K562 (cell line): Measurements from ENCODE around the gene TNFSF9. TPM values are rescaled to one million over a fixed set of nuclear protein-coding genes. Genes with fewer than 3 reads are reported as not detected.
A peak's percentile ranks its signal among the peaks of the same experiment; 100 is the strongest.

Experiments used
- CREB1 ChIP-seq, 2 experiments: sonication (generic) in 1 of 2; formaldehyde crosslinking in 1 of 2; IDR thresholded peaks; 2 replicates each; pipeline versions ENCODE4 v1.6.1 to v1.8.0; 2012 to 2022; ENCODE audit warnings: inconsistent platforms in 1 of 2, mild to moderate bottlenecking in 1 of 2, missing genetic modification reagents in 1 of 2, moderate library complexity in 1 of 2
- CREB3L1 ChIP-seq: fragments of 450-650 bp; IDR thresholded peaks from 2 replicates; pipeline ENCODE4 v1.6.1; 2014; ENCODE audit warnings: low read depth, mild to moderate bottlenecking, moderate library complexity, borderline replicate concordance
- HINFP ChIP-seq: fragments of 450-650 bp; conservative IDR thresholded peaks from 2 replicates; pipeline ENCODE4 v1.6.1; 2016; ENCODE audit warnings: missing genetic modification characterization, low read depth, mild to moderate bottlenecking, control low read depth, missing compliant biosample characterization
- ILK ChIP-seq: fragments of 450-650 bp; IDR thresholded peaks from 2 replicates; pipeline ENCODE4 v1.6.1; 2016; ENCODE audit warnings: missing genetic modification characterization, low read depth, mild to moderate bottlenecking, missing compliant biosample characterization, moderate library complexity, borderline replicate concordance
- MEF2A ChIP-seq: IDR thresholded peaks from 2 replicates; pipeline ENCODE4 v1.6.1; 2011; ENCODE audit warnings: low read depth, mild to moderate bottlenecking, low read length, moderate library complexity; ENCODE audit not compliant: control insufficient read depth
- SMAD3 ChIP-seq: fragments of 450-650 bp; formaldehyde crosslinking; conservative IDR thresholded peaks from 2 replicates; pipeline ENCODE4 v1.4.0; 2020; ENCODE audit warnings: mild to moderate bottlenecking
- YY1 ChIP-seq, 3 experiments: IDR thresholded peaks; 2 replicates each; pipeline ENCODE4 v1.6.1; 2011; ENCODE audit warnings: low read length in 2 of 3, mild to moderate bottlenecking in 2 of 3, moderate library complexity in 2 of 3, borderline replicate concordance in 1 of 3, control low read depth in 1 of 3, low read depth in 1 of 3; ENCODE audit not compliant: insufficient read depth in 3 of 3, insufficient replicate concordance in 2 of 3, control insufficient read depth in 1 of 3, insufficient read length in 1 of 3; ENCODE audit errors: extremely low read depth in 1 of 3
- ZNF3 ChIP-seq: fragments of 250-450 bp; sonication (Bioruptor Pico); IDR thresholded peaks from 2 replicates; pipeline ENCODE4 v1.5.0; 2021; ENCODE audit warnings: mild to moderate bottlenecking, moderate library complexity
- ZNF318 ChIP-seq, 2 experiments: fragments of 450-650 bp; IDR thresholded peaks; 2 replicates each; pipeline ENCODE4 v1.6.1; 2016; ENCODE audit warnings: mild to moderate bottlenecking in 2 of 2, borderline replicate concordance in 1 of 2, low read depth in 1 of 2, moderate library complexity in 1 of 2
- ZNF511 ChIP-seq: sonication (generic); formaldehyde crosslinking; IDR thresholded peaks from 2 replicates; pipeline ENCODE4 v1.8.0; 2022; ENCODE audit warnings: mild to moderate bottlenecking, missing genetic modification reagents
- polyA plus RNA-seq, 8 experiments: library from polyadenylated mRNA; depleted of rRNA in 4 of 8; stranded (reverse) in 5 of 8; unstranded in 3 of 8; fragments of >200 nt; fragmentation: Nextera tagmentation in 2 of 8; fragmentation: Illumina TruSeq in 1 of 8; extraction: Ambion mirVana in 2 of 8; extraction: Trizol in 1 of 8; gene quantifications; 2 replicates each; pipeline versions ENCODE4 v1.2.1 to v1.2.3, GENCODE V29; 2011 to 2014; ENCODE audit warnings: inconsistent platforms in 1 of 8, missing spikeins in 1 of 8
- total RNA-seq, 7 experiments: library from RNA; depleted of rRNA in 6 of 7; stranded (reverse); fragments of >200 nt in 6 of 7; fragmentation: Illumina TruSeq in 2 of 7; extraction: Trizol in 2 of 7; gene quantifications; 2 replicates each; pipeline versions ENCODE4 v1.2.1 to v1.2.3, GENCODE V29; 2011 to 2021; ENCODE audit warnings: low replicate concordance in 1 of 7
- TF ChIP-seq, protein P1 (sequence below): fragments of 450-650 bp; conservative IDR thresholded peaks from 2 replicates; pipeline ENCODE4 v1.6.1; 2016; ENCODE audit warnings: missing genetic modification characterization, low read depth, mild to moderate bottlenecking, missing compliant biosample characterization, moderate library complexity

TNFSF9 gene
- total and polyA plus RNA-seq, 9 of the 15 experiments (the other 6 are each of a cell fraction or from before 2014, with no cell fraction given), result 1.4 to 17.9 (median 6.5) TPM

DNA sequence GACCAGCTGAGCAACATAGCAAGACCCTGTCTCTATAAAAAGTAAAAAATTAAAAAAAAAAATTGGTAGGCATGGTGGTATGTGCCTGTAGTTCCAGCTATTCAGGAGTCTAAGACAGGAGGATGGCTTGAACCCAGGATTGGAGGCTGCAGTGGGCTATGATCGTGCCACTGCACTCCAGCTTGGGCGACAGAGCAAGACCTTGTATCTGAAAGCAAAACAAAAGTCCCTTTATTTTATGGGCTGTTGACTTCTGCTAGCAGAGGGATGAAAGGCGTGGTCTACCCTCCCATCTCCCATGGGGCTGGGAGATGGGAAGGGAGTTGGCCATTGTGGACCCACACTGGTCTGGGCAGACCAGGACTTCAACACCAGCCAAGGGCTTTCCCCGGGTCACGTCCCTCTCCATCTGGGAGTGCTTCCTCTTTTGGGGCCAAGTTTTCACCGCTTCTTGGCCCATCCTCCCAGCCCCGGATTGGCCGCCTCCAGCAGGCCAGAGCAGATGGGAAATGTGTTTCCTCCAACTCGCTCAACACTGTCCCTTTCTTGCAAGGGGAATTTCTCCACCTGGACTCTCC is 2.2 kb upstream of the TNFSF9 start (continued):
- no peak for TF ChIP-seq ZNF318 (IDR thresholded peaks at IDR 0.05; ENCODE audit: borderline replicate concordance in 1 of 2, low read depth in 1 of 2)
- TF ChIP-seq, protein P1, sequence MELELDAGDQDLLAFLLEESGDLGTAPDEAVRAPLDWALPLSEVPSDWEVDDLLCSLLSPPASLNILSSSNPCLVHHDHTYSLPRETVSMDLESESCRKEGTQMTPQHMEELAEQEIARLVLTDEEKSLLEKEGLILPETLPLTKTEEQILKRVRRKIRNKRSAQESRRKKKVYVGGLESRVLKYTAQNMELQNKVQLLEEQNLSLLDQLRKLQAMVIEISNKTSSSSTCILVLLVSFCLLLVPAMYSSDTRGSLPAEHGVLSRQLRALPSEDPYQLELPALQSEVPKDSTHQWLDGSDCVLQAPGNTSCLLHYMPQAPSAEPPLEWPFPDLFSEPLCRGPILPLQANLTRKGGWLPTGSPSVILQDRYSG (tag), result no peak
- TF ChIP-seq YY1 (IDR thresholded peaks at IDR 0.05; ENCODE audit: borderline replicate concordance in 1 of 3, control insufficient read depth in 1 of 3, extremely low read depth in 1 of 3, insufficient read depth in 3 of 3, insufficient read length in 1 of 3, insufficient replicate concordance in 2 of 3, low read depth in 1 of 3, low read length in 2 of 3), result peak in 1 of 3 experiments; percentile 24
- no peak for TF ChIP-seq HINFP (tag)
- no peak for TF ChIP-seq MEF2A
- TF ChIP-seq CREB3L1, result no peak
- no peak for TF ChIP-seq ZNF511 (CRISPR knock-in tag)
- no peak for TF ChIP-seq CREB1 (IDR thresholded peaks at IDR 0.05)
- TF ChIP-seq CREB1 (CRISPR knock-in tag; IDR thresholded peaks at IDR 0.05), result no peak
- no peak for TF ChIP-seq ZNF3
- TF ChIP-seq SMAD3, result peak; percentile 32; the same call in 1 of the 2 replicates
- TF ChIP-seq ILK (tag), result no peak
